HG03520 (cell line): ENCODE results near the gene TAS2R1.
"Not testable (repeated sequence)": the region's sequence is repeated elsewhere in the genome, so short reads cannot be mapped to it uniquely, and the experiment has no call there.

Source experiments
- ATAC-seq: cut with Tn5 transposase; IDR thresholded peaks from one replicate; pipeline ENCODE4 v1.9.1; 2021; ENCODE audit warnings: mild to moderate bottlenecking, moderate library complexity; ENCODE audit not compliant: unreplicated experiment

TAS2R1 gene

GRCh38 chr5:9623661-9624060 is 6.5 kb downstream of the TAS2R1 start:
- no peak for ATAC-seq

GRCh38 chr5:9622971-9623421 is 7.2 kb downstream of the TAS2R1 start:
- no peak for ATAC-seq

GRCh38 chr5:9621379-9621903 is 8.7 kb downstream of the TAS2R1 start:
- ATAC-seq = no peak

- ATAC-seq = no peak
Observed at GRCh38 chr5:9619331-9620092, 10.6 kb downstream of the TAS2R1 start.

- no peak for ATAC-seq
Observed at GRCh38 chr5:9617739-9618504, 12.2 kb downstream of the TAS2R1 start.

GRCh38 chr5:9617221-9617620 is 12.9 kb downstream of the TAS2R1 start:
- ATAC-seq = no peak

GRCh38 chr5:9615331-9615730 is 14.8 kb downstream of the TAS2R1 start:
- no peak for ATAC-seq

GRCh38 chr5:9613360-9613759 is 16.8 kb downstream of the TAS2R1 start:
- ATAC-seq = no peak

GRCh38 chr5:9610969-9611368 is 19.2 kb downstream of the TAS2R1 start:
- no peak for ATAC-seq

GRCh38 chr5:9610364-9610763 is 19.8 kb downstream of the TAS2R1 start:
- no peak for ATAC-seq

- no peak for ATAC-seq
Observed at GRCh38 chr5:9608093-9608492, 22.1 kb downstream of the TAS2R1 start.

- no peak for ATAC-seq
Observed at GRCh38 chr5:9605041-9605838, 24.9 kb downstream of the TAS2R1 start.

- ATAC-seq = no peak
Observed at GRCh38 chr5:9604416-9604815, 25.7 kb downstream of the TAS2R1 start.

- no peak for ATAC-seq
Observed at GRCh38 chr5:9601055-9601739, 29.0 kb downstream of the TAS2R1 start.

GRCh38 chr5:9599391-9599790 is 30.8 kb downstream of the TAS2R1 start:
- ATAC-seq = no peak

- ATAC-seq = not testable (repeated sequence)
Observed at GRCh38 chr5:9598329-9598728, 31.8 kb downstream of the TAS2R1 start.

GRCh38 chr5:9597322-9597721 is 32.8 kb downstream of the TAS2R1 start:
- not testable (repeated sequence) for ATAC-seq

- ATAC-seq = no peak
Observed at GRCh38 chr5:9596824-9597223, 33.3 kb downstream of the TAS2R1 start.

GRCh38 chr5:9596171-9596780 is 33.9 kb downstream of the TAS2R1 start:
- no peak for ATAC-seq

GRCh38 chr5:9594913-9595312 is 35.2 kb downstream of the TAS2R1 start:
- ATAC-seq = no peak
